T-helper 1 cell treated with Interleukin-12 subunit alpha and Interleukin-12 subunit beta and Interleukin-4 antibody, amounts not matched to agents 30 μg/mL and 1 μg/mL, for 36 hours (primary cell): Measurements from ENCODE around the gene DNAJA3.
A peak's percentile ranks its signal among the peaks of the same experiment; 100 is the strongest.

ENCODE experiments used
- H3K27ac Mint-ChIP-seq: one replicate; pipeline ENCODE4 v1.8.0; 2021; ENCODE audit warnings: mild to moderate bottlenecking, mixed read lengths
- H3K27me3 Mint-ChIP-seq: one replicate; pipeline ENCODE4 v1.8.0; 2021; ENCODE audit warnings: low read depth, mixed read lengths
- H3K36me3 Mint-ChIP-seq: one replicate; pipeline ENCODE4 v1.8.0; 2021; ENCODE audit warnings: low read depth, mixed read lengths
- H3K4me1 Mint-ChIP-seq: one replicate; pipeline ENCODE4 v1.8.0; 2021; ENCODE audit warnings: low read depth, mixed read lengths
- H3K4me3 Mint-ChIP-seq: one replicate; pipeline ENCODE4 v1.8.0; 2021; ENCODE audit warnings: mild to moderate bottlenecking, moderate library complexity, mixed read lengths
- H3K9me3 Mint-ChIP-seq: one replicate; pipeline ENCODE4 v1.8.0; 2021; ENCODE audit warnings: mixed read lengths

The DNAJA3 gene

DNA sequence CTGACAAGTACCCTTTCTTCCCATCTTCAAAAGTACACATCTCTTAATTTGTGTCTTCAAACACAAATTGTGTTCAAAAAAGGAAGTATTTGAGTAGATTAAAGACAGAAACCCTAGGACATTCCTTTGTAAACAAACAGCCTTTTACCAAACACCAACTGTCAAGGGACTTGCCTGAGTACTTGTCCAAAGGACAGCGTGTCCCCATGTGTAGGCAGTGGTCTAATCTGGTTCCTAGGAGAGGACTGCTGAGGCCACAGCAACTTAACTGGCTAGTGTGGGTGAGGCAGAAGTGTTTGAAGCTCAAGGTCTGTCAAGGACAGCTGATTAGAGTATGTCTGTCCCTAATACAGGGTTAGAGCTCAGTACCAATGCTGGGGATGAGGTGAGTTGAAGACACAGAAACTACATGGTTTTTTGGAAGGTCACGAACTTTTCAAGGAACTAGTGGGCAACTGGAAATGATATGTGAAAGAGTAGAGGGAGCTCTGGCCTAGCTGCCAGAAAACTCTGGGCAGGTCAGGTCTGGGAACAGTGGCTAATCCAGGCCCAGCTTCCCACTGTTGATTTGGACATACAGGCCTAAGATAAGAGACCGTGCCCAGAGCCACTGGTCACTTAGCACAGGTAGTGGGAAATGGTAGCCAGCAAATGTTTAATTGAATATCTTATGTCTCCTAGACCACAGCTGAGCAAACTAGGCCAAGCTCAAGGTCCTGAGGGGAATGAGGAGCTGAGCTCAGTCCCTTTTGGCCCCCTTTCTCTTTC is 60.6 kb downstream of the DNAJA3 start:
- Mint-ChIP-seq H3K27me3 (no peaks in the 10 kb centered on the region), H3K4me1 (peaks cover 48% of the 10 kb centered on the region), H3K36me3 (peaks cover 39% of the 10 kb centered on the region), H3K9me3 (no peaks in the 10 kb centered on the region), H3K27ac (peak overlapping the region; percentile 72), H3K4me3 (no peak overlapping the region)

DNA sequence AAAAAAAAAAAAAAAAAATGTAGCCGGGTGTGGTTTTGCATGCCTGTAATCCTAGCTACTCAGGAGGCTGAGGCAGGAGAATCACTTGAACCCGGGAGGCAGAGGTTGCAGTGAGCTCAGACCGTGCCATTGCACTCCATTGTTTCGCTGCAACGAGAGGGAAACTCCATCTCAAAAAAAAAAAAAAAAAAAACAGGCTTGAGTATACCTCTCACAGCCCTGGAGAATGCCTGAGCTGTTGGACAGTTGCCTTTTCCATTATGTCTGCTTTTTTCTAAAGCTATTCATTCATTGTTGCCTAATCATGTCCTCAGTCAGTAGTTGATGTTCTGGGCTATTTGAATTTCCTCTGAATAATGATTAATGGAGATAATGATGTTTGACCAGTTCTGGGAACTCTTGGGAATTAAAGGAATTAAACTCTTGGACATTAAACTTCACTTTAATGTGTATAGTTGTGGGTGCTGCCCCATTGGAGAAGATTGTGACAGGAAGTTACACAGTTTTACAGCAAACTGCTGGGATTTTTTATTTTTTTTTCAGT is 62.4 kb downstream of the DNAJA3 start:
- Mint-ChIP-seq H3K4me1 (peaks cover 39% of the 10 kb centered on the region), H3K27me3 (no peaks in the 10 kb centered on the region), H3K27ac (peak overlapping the region; percentile 96), H3K9me3 (no peaks in the 10 kb centered on the region), H3K36me3 (peaks cover 39% of the 10 kb centered on the region), H3K4me3 (peak overlapping the region; percentile 76)

DNA sequence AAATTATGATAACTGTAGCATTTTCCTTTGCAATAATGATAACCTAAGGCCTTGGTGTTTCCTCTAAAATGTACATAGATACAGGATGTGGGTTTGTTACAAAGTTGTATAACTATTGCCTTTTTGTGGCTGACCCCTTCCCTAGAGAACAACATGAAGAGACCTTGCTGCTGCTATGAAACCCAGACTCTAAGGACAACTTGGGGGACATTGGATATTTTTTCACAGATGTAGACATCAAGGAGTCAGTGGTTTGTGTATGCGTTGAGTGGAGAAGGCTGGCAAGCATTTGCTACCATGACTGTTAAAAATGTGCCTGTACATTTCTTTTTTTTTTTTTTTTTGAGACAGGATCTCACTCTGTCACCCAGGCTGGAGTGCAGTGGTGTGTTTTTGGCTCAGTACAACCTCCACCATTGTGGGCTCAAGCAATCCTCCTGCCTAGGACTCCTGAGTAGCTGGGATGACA is 62.9 kb downstream of the DNAJA3 start:
- peaks cover 44% of the 10 kb centered on the region for H3K36me3 Mint-ChIP-seq
- peak overlapping the region; percentile 76 for H3K4me3 Mint-ChIP-seq
- peaks cover 42% of the 10 kb centered on the region for H3K4me1 Mint-ChIP-seq
- no peaks in the 10 kb centered on the region for H3K27me3 Mint-ChIP-seq
- no peaks in the 10 kb centered on the region for H3K9me3 Mint-ChIP-seq
- H3K27ac Mint-ChIP-seq, result peak overlapping the region; percentile 96

DNA sequence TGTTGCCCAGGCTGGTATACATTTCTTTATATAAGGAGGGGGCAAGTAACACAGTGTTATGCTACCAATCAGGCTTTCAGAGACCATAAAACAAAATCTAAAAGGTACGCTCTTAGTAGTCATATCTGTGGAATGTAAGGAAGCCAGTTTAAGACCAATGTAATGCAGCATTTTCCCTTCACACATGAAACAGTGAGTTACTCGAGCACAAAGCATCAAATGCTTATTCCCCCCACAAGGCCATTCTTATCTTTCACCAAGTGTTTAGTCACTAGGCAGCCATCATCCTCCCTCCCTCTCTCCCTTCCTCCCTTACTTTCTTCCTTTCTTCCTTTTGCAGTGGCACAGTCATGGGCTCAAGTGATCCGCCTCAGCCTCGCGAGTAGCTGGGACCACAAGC is 63.4 kb downstream of the DNAJA3 start:
- H3K9me3 Mint-ChIP-seq, result no peaks in the 10 kb centered on the region
- no peaks in the 10 kb centered on the region for H3K27me3 Mint-ChIP-seq
- peaks cover 43% of the 10 kb centered on the region for H3K4me1 Mint-ChIP-seq
- H3K4me3 Mint-ChIP-seq, result peak overlapping the region; percentile 76
- H3K27ac Mint-ChIP-seq, result peak overlapping the region; percentile 96
- H3K36me3 Mint-ChIP-seq, result peaks cover 45% of the 10 kb centered on the region

DNA sequence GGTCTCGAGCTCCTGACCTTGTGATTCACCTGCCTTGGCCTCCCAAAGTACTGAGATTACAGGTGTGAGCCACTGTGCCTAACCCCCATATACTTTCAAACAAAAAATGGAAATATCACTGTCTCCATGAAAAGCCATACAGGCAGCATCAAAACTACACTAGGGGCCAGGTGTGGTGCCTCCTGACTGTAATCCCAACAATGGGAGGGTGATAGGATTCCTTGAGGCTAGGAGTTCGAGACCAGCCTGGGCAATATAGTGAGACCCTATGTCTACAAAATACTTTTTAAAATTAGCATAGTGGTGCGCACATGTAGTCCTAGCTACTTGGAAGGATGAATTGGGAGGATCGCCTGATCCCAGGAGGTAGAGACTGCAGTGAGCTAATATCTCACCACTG is 66.2 kb downstream of the DNAJA3 start:
- H3K36me3 Mint-ChIP-seq, result peaks cover 38% of the 10 kb centered on the region
- no peaks in the 10 kb centered on the region for H3K27me3 Mint-ChIP-seq
- peaks cover 40% of the 10 kb centered on the region for H3K4me1 Mint-ChIP-seq
- no peak overlapping the region for H3K4me3 Mint-ChIP-seq
- H3K27ac Mint-ChIP-seq, result no peak overlapping the region
- H3K9me3 Mint-ChIP-seq, result no peaks in the 10 kb centered on the region

DNA sequence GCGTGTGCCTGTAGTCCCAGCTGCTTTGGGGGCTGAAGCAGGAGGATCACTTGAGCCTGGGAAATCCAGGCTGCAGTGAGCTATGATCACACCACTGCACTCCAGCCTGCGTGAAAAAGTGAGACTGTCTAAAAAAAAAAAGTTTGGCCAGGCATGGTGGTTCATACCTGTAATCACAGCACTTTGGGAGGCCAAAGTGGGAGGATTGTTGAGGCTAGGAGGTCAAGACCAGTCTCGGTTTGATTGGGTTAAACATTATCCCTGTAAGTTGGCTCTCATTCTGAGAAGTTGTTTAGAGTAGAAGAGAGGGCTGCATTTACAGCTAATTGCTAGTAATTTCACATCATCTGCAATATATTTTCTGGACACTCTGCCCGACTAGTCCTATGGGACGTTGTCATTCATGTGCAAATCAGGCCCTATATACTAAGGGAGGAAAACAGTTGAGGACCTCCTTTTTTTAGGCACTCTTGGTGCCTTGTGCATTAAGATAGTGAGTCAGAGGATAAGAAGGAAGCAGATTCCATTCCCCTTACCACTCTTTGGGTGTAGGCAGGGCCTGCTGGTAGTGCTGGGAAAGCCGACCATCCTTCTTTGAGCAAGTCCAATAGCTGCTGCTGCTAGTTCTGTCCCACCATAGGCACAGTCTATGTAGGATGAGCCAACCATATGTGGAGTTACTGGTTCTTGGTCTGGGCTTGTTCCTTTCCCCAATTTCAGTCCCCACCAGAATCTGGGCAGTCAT is 69.2 kb downstream of the DNAJA3 start:
- peaks cover 30% of the 10 kb centered on the region for H3K36me3 Mint-ChIP-seq
- H3K9me3 Mint-ChIP-seq, result no peaks in the 10 kb centered on the region
- H3K4me3 Mint-ChIP-seq, result no peak overlapping the region
- no peaks in the 10 kb centered on the region for H3K27me3 Mint-ChIP-seq
- peaks cover 38% of the 10 kb centered on the region for H3K4me1 Mint-ChIP-seq
- H3K27ac Mint-ChIP-seq, result no peak overlapping the region

DNA sequence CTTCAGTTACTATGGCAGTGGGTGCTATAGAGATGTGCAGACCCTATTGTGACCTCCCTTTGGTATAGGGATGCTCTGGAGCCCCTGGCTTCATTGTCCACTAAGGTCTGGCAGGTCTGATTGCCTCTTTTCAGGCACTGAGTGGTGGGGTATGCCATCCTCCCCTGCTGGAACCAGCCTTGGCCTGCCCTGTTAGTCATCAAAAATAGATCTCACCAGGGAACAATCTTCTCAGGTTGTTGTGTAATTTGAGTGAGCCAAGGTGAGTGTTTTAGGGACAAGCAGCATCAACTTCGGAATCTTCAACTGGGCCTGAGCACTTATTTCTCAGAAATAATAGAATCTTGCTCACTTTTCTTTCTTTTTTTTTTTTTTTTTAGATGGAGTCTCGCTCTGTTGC is 70.1 kb downstream of the DNAJA3 start:
- no peak overlapping the region for H3K27ac Mint-ChIP-seq
- peaks cover 36% of the 10 kb centered on the region for H3K4me1 Mint-ChIP-seq
- H3K27me3 Mint-ChIP-seq, result no peaks in the 10 kb centered on the region
- peaks cover 22% of the 10 kb centered on the region for H3K36me3 Mint-ChIP-seq
- no peak overlapping the region for H3K4me3 Mint-ChIP-seq
- no peaks in the 10 kb centered on the region for H3K9me3 Mint-ChIP-seq

DNA sequence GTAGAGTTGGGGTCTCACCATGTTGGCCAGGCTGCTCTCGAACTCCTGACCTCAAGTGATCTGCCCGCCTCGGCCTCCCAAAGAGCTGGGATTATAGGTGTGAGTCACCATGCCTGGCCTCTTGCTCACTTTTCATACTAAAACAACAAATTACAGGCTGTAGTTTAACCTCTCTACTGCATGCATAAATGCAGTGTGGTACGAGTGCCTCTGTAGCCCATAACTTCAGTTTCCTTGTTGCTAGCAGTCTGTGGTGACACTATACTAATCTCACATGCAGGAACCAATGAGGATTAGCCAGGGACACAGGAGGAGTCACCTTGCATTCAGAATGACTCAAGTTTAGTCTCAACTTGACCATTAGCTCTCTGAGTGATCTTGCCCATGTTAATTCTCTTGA is 70.6 kb downstream of the DNAJA3 start:
- no peaks in the 10 kb centered on the region for H3K27me3 Mint-ChIP-seq
- H3K4me1 Mint-ChIP-seq, result peaks cover 38% of the 10 kb centered on the region
- H3K4me3 Mint-ChIP-seq, result no peak overlapping the region
- peaks cover 20% of the 10 kb centered on the region for H3K36me3 Mint-ChIP-seq
- no peaks in the 10 kb centered on the region for H3K9me3 Mint-ChIP-seq
- H3K27ac Mint-ChIP-seq, result no peak overlapping the region

DNA sequence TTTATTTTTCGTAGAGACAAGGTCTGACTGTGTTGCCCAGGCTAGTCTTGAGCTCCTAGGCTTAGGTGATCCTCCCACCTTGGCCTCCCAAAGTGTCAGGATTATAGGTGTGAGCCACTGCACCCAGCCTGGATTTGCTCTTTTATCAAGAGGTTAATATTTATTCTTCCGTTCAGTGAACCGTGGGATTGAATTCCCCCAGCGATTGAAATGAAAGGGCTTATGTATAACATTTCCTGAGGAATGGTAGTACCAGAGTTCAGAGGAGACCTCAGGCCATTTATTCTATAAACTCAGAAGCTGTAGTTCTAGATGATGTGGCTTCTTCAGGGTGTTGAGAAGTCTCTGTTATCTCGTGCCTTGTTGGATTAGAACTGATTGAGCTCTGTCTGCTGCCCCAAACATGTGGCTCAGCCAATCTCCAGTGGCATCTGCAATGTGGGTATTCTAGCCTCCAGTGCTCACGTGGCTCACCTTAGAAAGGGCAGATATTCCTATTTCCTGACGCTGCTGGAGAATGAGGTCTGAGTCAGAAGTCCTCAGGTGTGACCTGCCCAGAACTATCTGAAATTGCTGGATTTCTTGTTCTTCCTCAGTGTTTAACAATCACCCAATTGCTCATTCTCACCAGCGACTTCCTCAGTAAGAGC is 73.0 kb downstream of the DNAJA3 start:
- H3K27me3 Mint-ChIP-seq, result no peaks in the 10 kb centered on the region
- peaks cover 48% of the 10 kb centered on the region for H3K4me1 Mint-ChIP-seq
- no peak overlapping the region for H3K27ac Mint-ChIP-seq
- H3K9me3 Mint-ChIP-seq, result no peaks in the 10 kb centered on the region
- peaks cover 10% of the 10 kb centered on the region for H3K36me3 Mint-ChIP-seq
- H3K4me3 Mint-ChIP-seq, result no peak overlapping the region

DNA sequence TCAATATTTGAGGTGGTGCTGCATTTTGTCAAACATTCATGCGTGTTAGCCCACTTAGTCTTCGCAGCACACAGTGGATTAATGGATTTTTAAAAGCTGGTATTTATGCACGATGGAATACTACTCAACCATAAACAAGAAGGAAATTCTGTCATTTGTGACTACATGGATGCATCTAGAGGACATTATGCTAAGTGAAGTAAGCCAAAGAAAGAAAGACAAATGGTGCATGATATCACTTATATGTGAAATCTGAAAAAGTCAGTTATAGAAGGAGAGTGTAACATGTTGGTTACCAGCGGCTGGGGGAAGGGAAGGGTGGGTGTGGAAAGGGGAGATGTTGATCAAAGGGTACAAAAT is 73.5 kb downstream of the DNAJA3 start:
- no peak overlapping the region for H3K27ac Mint-ChIP-seq
- peaks cover 51% of the 10 kb centered on the region for H3K4me1 Mint-ChIP-seq
- H3K36me3 Mint-ChIP-seq, result peaks cover 12% of the 10 kb centered on the region

DNA sequence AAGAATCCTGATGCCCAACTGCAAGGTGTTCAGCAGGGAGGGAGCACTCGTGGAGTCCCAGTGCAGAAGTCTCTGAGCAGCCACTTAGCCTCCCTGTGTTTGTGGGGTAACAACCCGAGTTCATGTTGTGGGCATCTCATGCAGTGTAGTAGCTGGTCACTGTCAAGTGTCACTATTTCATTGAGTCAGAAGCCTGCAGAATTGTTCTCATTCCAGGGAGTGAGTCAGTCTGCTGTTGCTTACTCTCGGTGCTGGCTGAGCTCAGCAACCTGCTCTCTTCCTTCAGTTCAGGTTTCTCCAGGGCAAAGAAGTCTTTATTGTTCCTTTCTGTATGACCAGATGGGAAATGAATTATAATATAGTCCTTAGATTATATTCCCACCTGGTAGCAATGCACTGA is 74.6 kb downstream of the DNAJA3 start:
- Mint-ChIP-seq H3K27ac (no peak overlapping the region), H3K36me3 (peaks cover 10% of the 10 kb centered on the region), H3K4me1 (peaks cover 52% of the 10 kb centered on the region), H3K9me3 (no peaks in the 10 kb centered on the region), H3K4me3 (no peak overlapping the region), H3K27me3 (no peaks in the 10 kb centered on the region)

More for the DNA sequence above, 73.5 kb downstream of the DNAJA3 start:
- H3K27me3 Mint-ChIP-seq, result no peaks in the 10 kb centered on the region
- H3K9me3 Mint-ChIP-seq, result no peaks in the 10 kb centered on the region
- no peak overlapping the region for H3K4me3 Mint-ChIP-seq

DNA sequence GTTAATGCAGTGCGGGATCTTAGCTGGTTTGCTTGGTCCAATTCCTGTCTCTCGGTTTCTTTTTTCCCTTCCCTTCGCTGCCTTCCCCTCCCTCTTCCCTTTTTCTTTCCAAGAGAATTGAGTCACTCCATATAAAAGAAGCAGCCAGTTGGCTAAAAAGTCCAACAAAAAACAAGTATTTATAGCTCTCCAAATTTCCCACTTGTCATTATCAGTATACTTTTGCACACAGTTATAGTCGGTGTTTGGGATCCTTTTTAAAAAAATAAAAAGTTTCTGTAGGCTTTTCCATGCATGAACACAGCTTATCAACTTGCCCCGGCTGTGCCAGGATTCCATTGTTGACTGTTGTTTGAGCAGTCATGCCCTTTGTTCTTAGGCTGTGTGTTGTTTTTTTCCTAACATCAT is 75.4 kb downstream of the DNAJA3 start:
- Mint-ChIP-seq H3K36me3 (peaks cover 10% of the 10 kb centered on the region), H3K27ac (no peak overlapping the region), H3K9me3 (no peaks in the 10 kb centered on the region), H3K27me3 (no peaks in the 10 kb centered on the region), H3K4me1 (peaks cover 60% of the 10 kb centered on the region), H3K4me3 (no peak overlapping the region)

DNA sequence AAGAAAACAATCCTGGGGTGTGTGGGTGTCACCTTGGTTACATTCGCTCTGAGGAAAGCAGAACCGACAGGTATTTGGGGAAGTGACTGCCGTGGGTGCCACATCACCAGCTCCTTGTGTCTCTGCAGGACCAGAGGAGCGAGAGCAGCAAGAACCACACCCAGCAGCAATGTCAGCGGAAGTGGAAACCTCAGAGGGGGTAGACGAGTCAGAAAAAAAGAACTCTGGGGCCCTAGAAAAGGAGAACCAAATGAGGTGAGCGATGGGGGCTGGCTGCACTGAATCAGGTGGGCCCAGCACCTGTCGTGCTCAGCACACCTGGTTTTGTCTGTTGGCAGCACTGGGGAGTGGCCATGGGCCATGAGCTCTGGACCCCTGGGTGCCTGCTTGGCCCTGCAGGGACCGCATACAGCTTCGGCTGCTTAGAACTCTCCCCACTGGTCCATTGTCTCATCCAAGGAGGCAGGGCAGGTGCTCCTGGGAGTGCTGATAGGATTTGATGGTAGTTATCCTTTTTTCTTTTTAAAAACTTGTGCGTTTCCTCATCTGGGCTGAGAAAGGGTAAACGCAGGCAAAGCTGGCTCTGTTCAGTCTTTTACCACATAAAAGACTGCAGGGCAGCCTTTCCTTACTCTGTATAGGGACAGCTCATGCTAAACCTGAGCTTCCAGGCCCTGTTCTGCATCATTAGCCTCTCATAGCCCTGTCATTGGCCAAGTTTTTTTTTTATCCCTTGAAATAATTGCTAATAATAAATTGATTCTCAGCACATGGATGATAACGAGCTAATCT is 79.9 kb downstream of the DNAJA3 start:
- H3K27ac Mint-ChIP-seq, result peak overlapping the region; percentile 95
- H3K4me3 Mint-ChIP-seq, result peak overlapping the region; percentile 56
- peaks cover 48% of the 10 kb centered on the region for H3K4me1 Mint-ChIP-seq
- H3K36me3 Mint-ChIP-seq, result peaks cover 26% of the 10 kb centered on the region
- no peaks in the 10 kb centered on the region for H3K27me3 Mint-ChIP-seq
- H3K9me3 Mint-ChIP-seq, result no peaks in the 10 kb centered on the region
